K562 (cell line): ENCODE data around the gene CHRND. TPM values are rescaled to one million over a fixed set of nuclear protein-coding genes. Genes with fewer than 3 reads are reported as not detected.

Experiments used
- BCL6 ChIP-seq: fragments of 250-450 bp; sonication (Bioruptor Pico); IDR thresholded peaks from 2 replicates; pipeline ENCODE4 v1.4.0; 2020
- CBX8 ChIP-seq: fragments of 200-600 bp; sonication (generic); IDR thresholded peaks from 2 replicates; pipeline ENCODE4 v1.6.1; 2012; ENCODE audit warnings: borderline replicate concordance, mixed run types, low read depth, mild to moderate bottlenecking, moderate library complexity, mixed read lengths, low read length, control low read depth, inconsistent platforms; ENCODE audit not compliant: poor library complexity, severe bottlenecking; ENCODE audit errors: extremely low read depth
- ETS2 ChIP-seq: IDR thresholded peaks from 2 replicates; pipeline ENCODE4 v1.6.1; 2016; ENCODE audit warnings: borderline replicate concordance, missing genetic modification characterization, mild to moderate bottlenecking, moderate library complexity, missing compliant biosample characterization; ENCODE audit not compliant: poor library complexity, severe bottlenecking
- HLTF ChIP-seq: fragments of 450-650 bp; IDR thresholded peaks from 2 replicates; pipeline ENCODE4 v1.6.1; 2016
- HMG20A ChIP-seq: fragments of 450-650 bp; formaldehyde crosslinking; conservative IDR thresholded peaks from 2 replicates; pipeline ENCODE4 v1.4.0; 2020; ENCODE audit warnings: mild to moderate bottlenecking, mixed read lengths
- LARP7 ChIP-seq: fragments of 450-650 bp; IDR thresholded peaks from 2 replicates; pipeline ENCODE4 v1.6.1; 2016
- POLR2G ChIP-seq: fragments of 200-400 bp; formaldehyde crosslinking; IDR thresholded peaks from 2 replicates; pipeline ENCODE4 v1.6.1; 2017; ENCODE audit warnings: low read depth, mild to moderate bottlenecking, antibody characterized with exemption, low read length, moderate library complexity
- POLR3G ChIP-seq: IDR thresholded peaks from 2 replicates; pipeline ENCODE4 v1.6.1; 2011; ENCODE audit not compliant: insufficient read length, insufficient replicate concordance; ENCODE audit errors: extremely low read depth
- RBM17 ChIP-seq: fragments of 200-400 bp; formaldehyde crosslinking; IDR thresholded peaks from 2 replicates; pipeline ENCODE4 v1.6.1; 2017; ENCODE audit warnings: low read depth, mild to moderate bottlenecking, low read length, borderline replicate concordance
- SAFB2 ChIP-seq: fragments of 200-400 bp; formaldehyde crosslinking; IDR thresholded peaks from 2 replicates; pipeline ENCODE4 v1.6.1; 2018; ENCODE audit warnings: borderline replicate concordance, low read length, low read depth, moderate library complexity; ENCODE audit not compliant: severe bottlenecking
- TAL1 ChIP-seq: fragments of 450-650 bp; IDR thresholded peaks from 2 replicates; pipeline ENCODE4 v1.6.1; 2016; ENCODE audit warnings: mild to moderate bottlenecking
- ZBTB8A ChIP-seq: fragments of 450-650 bp; IDR thresholded peaks from 2 replicates; pipeline ENCODE4 v1.6.1; 2018; ENCODE audit warnings: mild to moderate bottlenecking, moderate library complexity; ENCODE audit not compliant: partially characterized antibody
- ZC3H8 ChIP-seq: fragments of 450-650 bp; IDR thresholded peaks from 2 replicates; pipeline ENCODE4 v1.6.1; 2017
- ZKSCAN3 ChIP-seq: fragments of 250-450 bp; sonication (Bioruptor Pico); IDR thresholded peaks from 2 replicates; pipeline ENCODE4 v1.4.0; 2020
- ZNF143 ChIP-seq: sonication (generic); formaldehyde crosslinking; IDR thresholded peaks from 2 replicates; pipeline ENCODE4 v1.9.0; 2022; ENCODE audit warnings: mild to moderate bottlenecking, missing genetic modification reagents
- ZSCAN32 ChIP-seq: fragments of 450-650 bp; formaldehyde crosslinking; IDR thresholded peaks from 2 replicates; pipeline ENCODE4 v1.4.0; 2020; ENCODE audit warnings: mild to moderate bottlenecking, moderate library complexity
- polyA plus RNA-seq, 8 experiments: library from polyadenylated mRNA; depleted of rRNA in 4 of 8; stranded (reverse) in 5 of 8; unstranded in 3 of 8; fragments of >200 nt; fragmentation: Nextera tagmentation in 2 of 8; fragmentation: Illumina TruSeq in 1 of 8; extraction: Ambion mirVana in 2 of 8; extraction: Trizol in 1 of 8; gene quantifications; 2 replicates each; pipeline versions ENCODE4 v1.2.1 to v1.2.3, GENCODE V29; 2011 to 2014; ENCODE audit warnings: inconsistent platforms in 1 of 8, missing spikeins in 1 of 8
- total RNA-seq, 7 experiments: library from RNA; depleted of rRNA in 6 of 7; stranded (reverse); fragments of >200 nt in 6 of 7; fragmentation: Illumina TruSeq in 2 of 7; extraction: Trizol in 2 of 7; gene quantifications; 2 replicates each; pipeline versions ENCODE4 v1.2.1 to v1.2.3, GENCODE V29; 2011 to 2021; ENCODE audit warnings: low replicate concordance in 1 of 7
- TF ChIP-seq, protein P1 (sequence below): fragments of 450-650 bp; IDR thresholded peaks from 2 replicates; pipeline ENCODE4 v1.6.1; 2014; ENCODE audit warnings: low read depth, mild to moderate bottlenecking, moderate library complexity, borderline replicate concordance
- TF ChIP-seq, protein P2 (sequence below): sonication (generic); formaldehyde crosslinking; IDR thresholded peaks from 2 replicates; pipeline ENCODE4 v1.8.1; 2022; ENCODE audit warnings: missing genetic modification reagents
- TF ChIP-seq, protein P3 (sequence below): fragments of 250-450 bp; sonication (Bioruptor Pico); IDR thresholded peaks from 2 replicates; pipeline ENCODE4 v1.5.0; 2021
- TF ChIP-seq, protein P4 (sequence below): sonication (generic); formaldehyde crosslinking; IDR thresholded peaks from 2 replicates; pipeline ENCODE4 v1.8.1; 2023; ENCODE audit warnings: mild to moderate bottlenecking, missing genetic modification reagents, moderate library complexity

The CHRND gene
- total and polyA plus RNA-seq, 9 of the 15 experiments (the other 6 are each of a cell fraction or from before 2014, with no cell fraction given): not detected

DNA sequence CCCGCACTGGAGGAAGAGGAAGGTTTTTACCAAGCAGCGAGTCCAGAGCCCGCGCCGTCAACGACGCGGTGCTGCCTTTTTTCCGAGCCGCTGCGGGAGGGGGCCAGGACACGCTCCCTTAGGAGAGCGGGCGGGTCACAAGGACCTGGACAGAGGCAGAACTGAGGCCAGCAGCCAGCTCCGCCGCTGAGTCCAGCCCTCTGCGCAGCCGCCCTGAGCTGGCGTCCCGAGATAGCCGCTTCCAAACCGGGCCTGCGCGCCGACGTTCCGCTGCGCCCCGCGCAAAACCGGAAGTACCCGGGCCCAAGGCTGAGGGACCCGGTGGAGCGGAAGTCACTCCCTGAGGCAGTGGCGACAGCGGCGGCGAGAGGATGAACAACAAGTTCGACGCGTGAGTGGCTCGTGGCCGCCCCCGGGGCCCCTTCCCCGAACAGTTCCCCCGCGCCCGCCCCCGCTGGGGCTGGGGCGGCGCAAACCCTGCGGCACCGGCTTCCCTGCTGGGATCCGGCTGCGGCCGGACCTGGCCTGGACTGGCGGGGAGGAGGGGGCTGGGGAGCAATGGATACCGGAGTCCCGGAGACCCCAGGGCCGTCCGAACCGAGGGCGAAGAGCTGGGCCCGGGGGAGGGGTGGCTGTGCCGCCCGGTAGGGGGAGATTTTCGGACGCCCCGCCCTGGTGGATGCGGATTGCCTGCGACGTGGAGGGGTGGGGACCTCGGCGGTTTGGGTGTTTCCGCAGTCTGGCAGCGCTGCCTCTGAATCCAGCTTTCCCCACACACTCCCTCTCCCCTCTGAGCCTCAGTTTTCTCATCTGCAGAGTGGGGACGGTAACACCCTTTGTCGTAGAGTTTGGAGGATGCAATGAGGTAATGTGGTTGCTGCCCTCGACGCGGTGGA is 24.6 kb downstream of the CHRND start, which contains the start of the genes EIF4E2 and TIGD1 (continued):
- TF ChIP-seq, protein P1, sequence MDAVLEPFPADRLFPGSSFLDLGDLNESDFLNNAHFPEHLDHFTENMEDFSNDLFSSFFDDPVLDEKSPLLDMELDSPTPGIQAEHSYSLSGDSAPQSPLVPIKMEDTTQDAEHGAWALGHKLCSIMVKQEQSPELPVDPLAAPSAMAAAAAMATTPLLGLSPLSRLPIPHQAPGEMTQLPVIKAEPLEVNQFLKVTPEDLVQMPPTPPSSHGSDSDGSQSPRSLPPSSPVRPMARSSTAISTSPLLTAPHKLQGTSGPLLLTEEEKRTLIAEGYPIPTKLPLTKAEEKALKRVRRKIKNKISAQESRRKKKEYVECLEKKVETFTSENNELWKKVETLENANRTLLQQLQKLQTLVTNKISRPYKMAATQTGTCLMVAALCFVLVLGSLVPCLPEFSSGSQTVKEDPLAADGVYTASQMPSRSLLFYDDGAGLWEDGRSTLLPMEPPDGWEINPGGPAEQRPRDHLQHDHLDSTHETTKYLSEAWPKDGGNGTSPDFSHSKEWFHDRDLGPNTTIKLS: peak; percentile 74
- no peak for TF ChIP-seq LARP7
- TF ChIP-seq CBX8: no peak
- TF ChIP-seq SAFB2: no peak
- TF ChIP-seq, protein P2, sequence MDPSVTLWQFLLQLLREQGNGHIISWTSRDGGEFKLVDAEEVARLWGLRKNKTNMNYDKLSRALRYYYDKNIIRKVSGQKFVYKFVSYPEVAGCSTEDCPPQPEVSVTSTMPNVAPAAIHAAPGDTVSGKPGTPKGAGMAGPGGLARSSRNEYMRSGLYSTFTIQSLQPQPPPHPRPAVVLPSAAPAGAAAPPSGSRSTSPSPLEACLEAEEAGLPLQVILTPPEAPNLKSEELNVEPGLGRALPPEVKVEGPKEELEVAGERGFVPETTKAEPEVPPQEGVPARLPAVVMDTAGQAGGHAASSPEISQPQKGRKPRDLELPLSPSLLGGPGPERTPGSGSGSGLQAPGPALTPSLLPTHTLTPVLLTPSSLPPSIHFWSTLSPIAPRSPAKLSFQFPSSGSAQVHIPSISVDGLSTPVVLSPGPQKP (CRISPR knock-in tag): no peak
- no peak for TF ChIP-seq ZSCAN32 (CRISPR knock-in tag)
- TF ChIP-seq RBM17: no peak
- no peak for TF ChIP-seq ZC3H8
- no peak for TF ChIP-seq BCL6
- TF ChIP-seq ETS2 (tag): no peak
- no peak for TF ChIP-seq TAL1
- no peak for TF ChIP-seq ZNF143 (CRISPR knock-in tag)
- TF ChIP-seq, protein P3, sequence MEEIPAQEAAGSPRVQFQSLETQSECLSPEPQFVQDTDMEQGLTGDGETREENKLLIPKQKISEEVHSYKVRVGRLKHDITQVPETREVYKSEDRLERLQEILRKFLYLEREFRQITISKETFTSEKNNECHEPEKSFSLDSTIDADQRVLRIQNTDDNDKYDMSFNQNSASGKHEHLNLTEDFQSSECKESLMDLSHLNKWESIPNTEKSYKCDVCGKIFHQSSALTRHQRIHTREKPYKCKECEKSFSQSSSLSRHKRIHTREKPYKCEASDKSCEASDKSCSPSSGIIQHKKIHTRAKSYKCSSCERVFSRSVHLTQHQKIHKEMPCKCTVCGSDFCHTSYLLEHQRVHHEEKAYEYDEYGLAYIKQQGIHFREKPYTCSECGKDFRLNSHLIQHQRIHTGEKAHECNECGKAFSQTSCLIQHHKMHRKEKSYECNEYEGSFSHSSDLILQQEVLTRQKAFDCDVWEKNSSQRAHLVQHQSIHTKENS (CRISPR knock-in tag): no peak
- TF ChIP-seq ZKSCAN3 (CRISPR knock-in tag): no peak
- no peak for TF ChIP-seq POLR3G
- TF ChIP-seq HMG20A (CRISPR knock-in tag): no peak
- TF ChIP-seq, protein P4, sequence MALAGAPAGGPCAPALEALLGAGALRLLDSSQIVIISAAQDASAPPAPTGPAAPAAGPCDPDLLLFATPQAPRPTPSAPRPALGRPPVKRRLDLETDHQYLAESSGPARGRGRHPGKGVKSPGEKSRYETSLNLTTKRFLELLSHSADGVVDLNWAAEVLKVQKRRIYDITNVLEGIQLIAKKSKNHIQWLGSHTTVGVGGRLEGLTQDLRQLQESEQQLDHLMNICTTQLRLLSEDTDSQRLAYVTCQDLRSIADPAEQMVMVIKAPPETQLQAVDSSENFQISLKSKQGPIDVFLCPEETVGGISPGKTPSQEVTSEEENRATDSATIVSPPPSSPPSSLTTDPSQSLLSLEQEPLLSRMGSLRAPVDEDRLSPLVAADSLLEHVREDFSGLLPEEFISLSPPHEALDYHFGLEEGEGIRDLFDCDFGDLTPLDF (CRISPR knock-in tag): no peak; the same call in 1 of the 2 replicates
- no peak for TF ChIP-seq HLTF
- TF ChIP-seq POLR2G: peak; percentile 94
- TF ChIP-seq ZBTB8A: no peak
